ENCODE results near the gene EN1.

DNA sequence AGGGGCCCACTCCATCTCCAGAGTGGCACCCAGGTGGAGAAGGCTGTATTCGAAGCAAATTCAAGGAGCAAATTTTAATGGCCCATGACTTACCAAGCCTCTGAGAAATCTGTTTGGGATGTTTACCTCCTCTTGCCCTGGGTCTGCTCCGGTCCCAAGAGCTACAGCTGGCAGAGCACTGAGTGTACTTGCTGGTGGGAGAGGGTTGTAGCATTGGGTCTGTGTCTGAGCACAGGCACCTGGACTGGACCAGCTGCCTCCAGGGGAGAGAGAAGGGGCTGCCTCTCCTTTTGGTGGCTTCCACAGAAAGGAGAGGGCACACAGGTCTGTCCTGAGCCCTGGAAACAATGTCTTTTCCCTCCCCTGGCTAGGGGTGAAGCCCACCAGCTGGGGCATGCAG is 9.8 kb downstream of the EN1 start:
- TF ChIP-seq, protein P1, sequence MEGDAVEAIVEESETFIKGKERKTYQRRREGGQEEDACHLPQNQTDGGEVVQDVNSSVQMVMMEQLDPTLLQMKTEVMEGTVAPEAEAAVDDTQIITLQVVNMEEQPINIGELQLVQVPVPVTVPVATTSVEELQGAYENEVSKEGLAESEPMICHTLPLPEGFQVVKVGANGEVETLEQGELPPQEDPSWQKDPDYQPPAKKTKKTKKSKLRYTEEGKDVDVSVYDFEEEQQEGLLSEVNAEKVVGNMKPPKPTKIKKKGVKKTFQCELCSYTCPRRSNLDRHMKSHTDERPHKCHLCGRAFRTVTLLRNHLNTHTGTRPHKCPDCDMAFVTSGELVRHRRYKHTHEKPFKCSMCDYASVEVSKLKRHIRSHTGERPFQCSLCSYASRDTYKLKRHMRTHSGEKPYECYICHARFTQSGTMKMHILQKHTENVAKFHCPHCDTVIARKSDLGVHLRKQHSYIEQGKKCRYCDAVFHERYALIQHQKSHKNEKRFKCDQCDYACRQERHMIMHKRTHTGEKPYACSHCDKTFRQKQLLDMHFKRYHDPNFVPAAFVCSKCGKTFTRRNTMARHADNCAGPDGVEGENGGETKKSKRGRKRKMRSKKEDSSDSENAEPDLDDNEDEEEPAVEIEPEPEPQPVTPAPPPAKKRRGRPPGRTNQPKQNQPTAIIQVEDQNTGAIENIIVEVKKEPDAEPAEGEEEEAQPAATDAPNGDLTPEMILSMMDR (IDR thresholded peaks at IDR 0.05): no peak
- no peak for TF ChIP-seq EP300 (IDR thresholded peaks at IDR 0.05)
